PC-3 (cell line): Measurements from ENCODE around the gene CACNA1I. TPM values are rescaled to one million over a fixed set of nuclear protein-coding genes. Genes with fewer than 3 reads are reported as not detected.

Experiments used
- ATAC-seq: fragments of 200-7000 bp; cut with Tn5 transposase; 2 replicates; pipeline ENCODE4 v1.9.1; 2020; ENCODE audit warnings: mild to moderate bottlenecking, moderate library complexity
- BruUV-seq: library from RNA; stranded (reverse); fragments of 400-500 nt; replicated peaks from 2 replicates; lab custom pipeline; 2021; lab: Mats Ljungman, UMichigan
- CTCF ChIA-PET: fragments of 300-600 bp; sonication (Branson Sonifier 250); formaldehyde crosslinking; loops from one replicate; lab custom pipeline; 2022; ENCODE audit warnings: antibody characterized with exemption; lab: Charles Lee
- POLR2A ChIA-PET: fragments of 300-600 bp; sonication (Branson Sonifier 250); formaldehyde crosslinking; loops from one replicate; lab custom pipeline; 2022; ENCODE audit warnings: antibody characterized with exemption; ENCODE audit not compliant: unreplicated experiment; lab: Charles Lee
- DNase-seq: peaks from one replicate; pipeline ENCODE4 v3.0.0-alpha.2; 2015
- H2AFZ ChIP-seq: fragments of 300-600 bp; sonication (generic); 2 replicates; pipeline ENCODE4 v1.6.0; 2016; ENCODE audit warnings: antibody characterized with exemption, low read length
- H3F3A ChIP-seq: fragments of 300-600 bp; sonication (generic); one replicate; pipeline ENCODE4 v1.6.0; 2017; ENCODE audit warnings: antibody characterized with exemption, low read length, control low read depth, mild to moderate bottlenecking; ENCODE audit not compliant: unreplicated experiment
- H3K27ac ChIP-seq: fragments of 300-600 bp; sonication (generic); 2 replicates; pipeline ENCODE4 v1.5.1; 2016; ENCODE audit warnings: mild to moderate bottlenecking, low read length
- H3K27me3 ChIP-seq: fragments of 300-600 bp; sonication (generic); 2 replicates; pipeline ENCODE4 v1.6.1; 2016; ENCODE audit warnings: low read length, mixed read lengths
- H3K36me3 ChIP-seq: fragments of 300-600 bp; sonication (generic); 2 replicates; pipeline ENCODE4 v1.6.1; 2016; ENCODE audit warnings: low read depth, mixed run types, low read length, mixed read lengths
- H3K4me1 ChIP-seq: fragments of 300-600 bp; sonication (generic); 2 replicates; pipeline ENCODE4 v1.5.1; 2016; ENCODE audit warnings: low read length; ENCODE audit not compliant: insufficient read depth
- H3K4me2 ChIP-seq: fragments of 300-600 bp; sonication (generic); 2 replicates; pipeline ENCODE4 v1.6.0; 2016; ENCODE audit warnings: low read length
- H3K4me3 ChIP-seq: fragments of 300-600 bp; sonication (generic); 2 replicates; pipeline ENCODE4 v1.5.1; 2016; ENCODE audit warnings: mild to moderate bottlenecking, low read length, mixed read lengths
- H3K79me2 ChIP-seq: fragments of 300-600 bp; sonication (generic); 2 replicates; pipeline ENCODE4 v1.6.1; 2017; ENCODE audit warnings: low read length, mixed read lengths
- H3K9ac ChIP-seq: fragments of 300-600 bp; sonication (generic); 2 replicates; pipeline ENCODE4 v1.6.0; 2016; ENCODE audit warnings: mild to moderate bottlenecking, low read length
- H3K9me2 ChIP-seq: fragments of 300-600 bp; sonication (generic); replicated peaks from 2 replicates; pipeline ENCODE4 v1.6.1; 2016; ENCODE audit warnings: mixed run types, low read length, mixed read lengths
- H3K9me3 ChIP-seq: fragments of 300-600 bp; sonication (generic); 2 replicates; pipeline ENCODE4 v1.6.1; 2016; ENCODE audit warnings: low read length, mixed read lengths
- H4K20me1 ChIP-seq: fragments of 300-600 bp; sonication (generic); 2 replicates; pipeline ENCODE4 v1.6.1; 2016; ENCODE audit warnings: low read length, mixed read lengths
- EZH2 ChIP-seq: fragments of 300-600 bp; sonication (generic); IDR thresholded peaks from one replicate; pipeline ENCODE4 v1.6.1; 2017; ENCODE audit warnings: antibody characterized with exemption, mild to moderate bottlenecking, low read length; ENCODE audit not compliant: unreplicated experiment
- EZH2phosphoT487 ChIP-seq: fragments of 300-600 bp; sonication (generic); IDR thresholded peaks from 2 replicates; pipeline ENCODE4 v1.6.1; 2018; ENCODE audit warnings: mild to moderate bottlenecking, antibody characterized with exemption, low read length, borderline replicate concordance
- intact Hi-C: fragments of 100-400 bp; cut with micrococcal nuclease; formaldehyde crosslinking; loops from 2 replicates; pipeline ENCODE4 v1.9.0; 2023
- total RNA-seq: library from RNA; depleted of rRNA; stranded (reverse); fragments of >200 nt; gene quantifications from 2 replicates; pipeline ENCODE4 v1.2.3, GENCODE V29; 2014
- TF ChIP-seq, protein P1 (sequence below): fragments of 300-600 bp; sonication (generic); conservative IDR thresholded peaks from 2 replicates; pipeline ENCODE4 v1.5.1; 2017; ENCODE audit warnings: antibody characterized with exemption, low read depth, mild to moderate bottlenecking, low read length

Gene CACNA1I
- total RNA-seq, 1 experiment from 2014 or later = not detected

DNA sequence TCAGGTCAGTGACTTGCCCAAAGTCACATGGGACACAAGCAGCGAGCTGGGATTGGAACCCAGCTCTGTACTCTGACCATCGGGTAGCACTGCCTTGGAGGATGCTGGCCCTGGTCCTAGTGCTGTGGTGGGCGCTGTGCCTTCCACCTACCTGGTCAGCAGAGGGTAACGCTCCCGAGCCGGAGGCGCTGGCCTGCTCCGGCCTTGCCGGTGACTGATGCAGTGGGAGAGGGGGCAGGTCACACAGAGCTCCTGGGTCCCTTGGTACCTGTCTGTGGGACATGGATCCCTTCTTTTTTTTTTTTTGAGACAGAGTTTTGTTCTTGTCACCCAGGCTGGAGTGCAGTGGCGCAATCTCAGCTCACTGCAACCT, 43.0 kb downstream of the CACNA1I start:
- ATAC-seq = no peak
- Histone ChIP-seq H3K27ac (no peak overlapping the region), H3K27me3 (no peaks in the 10 kb centered on the region), H3K36me3 (no peaks in the 10 kb centered on the region), H3F3A (no peaks in the 10 kb centered on the region), H3K9ac (no peak overlapping the region), H3K9me3 (no peaks in the 10 kb centered on the region), H3K4me1 (no peaks in the 10 kb centered on the region), H3K9me2 (no peaks in the 10 kb centered on the region), H3K4me3 (no peak overlapping the region), H3K79me2 (no peaks in the 10 kb centered on the region), H2AFZ (no peak overlapping the region), H3K4me2 (no peak overlapping the region), H4K20me1 (no peaks in the 10 kb centered on the region)
- TF ChIP-seq EZH2phosphoT487 (no peak), EZH2 (no peak)
- TF ChIP-seq, protein P1, sequence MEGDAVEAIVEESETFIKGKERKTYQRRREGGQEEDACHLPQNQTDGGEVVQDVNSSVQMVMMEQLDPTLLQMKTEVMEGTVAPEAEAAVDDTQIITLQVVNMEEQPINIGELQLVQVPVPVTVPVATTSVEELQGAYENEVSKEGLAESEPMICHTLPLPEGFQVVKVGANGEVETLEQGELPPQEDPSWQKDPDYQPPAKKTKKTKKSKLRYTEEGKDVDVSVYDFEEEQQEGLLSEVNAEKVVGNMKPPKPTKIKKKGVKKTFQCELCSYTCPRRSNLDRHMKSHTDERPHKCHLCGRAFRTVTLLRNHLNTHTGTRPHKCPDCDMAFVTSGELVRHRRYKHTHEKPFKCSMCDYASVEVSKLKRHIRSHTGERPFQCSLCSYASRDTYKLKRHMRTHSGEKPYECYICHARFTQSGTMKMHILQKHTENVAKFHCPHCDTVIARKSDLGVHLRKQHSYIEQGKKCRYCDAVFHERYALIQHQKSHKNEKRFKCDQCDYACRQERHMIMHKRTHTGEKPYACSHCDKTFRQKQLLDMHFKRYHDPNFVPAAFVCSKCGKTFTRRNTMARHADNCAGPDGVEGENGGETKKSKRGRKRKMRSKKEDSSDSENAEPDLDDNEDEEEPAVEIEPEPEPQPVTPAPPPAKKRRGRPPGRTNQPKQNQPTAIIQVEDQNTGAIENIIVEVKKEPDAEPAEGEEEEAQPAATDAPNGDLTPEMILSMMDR = no peak
- no peak for DNase-seq
- POLR2A ChIA-PET = no interaction called here
- CTCF ChIA-PET = no interaction called here
- no TSS peak for BruUV-seq
- intact Hi-C loops = no loop called here

DNA sequence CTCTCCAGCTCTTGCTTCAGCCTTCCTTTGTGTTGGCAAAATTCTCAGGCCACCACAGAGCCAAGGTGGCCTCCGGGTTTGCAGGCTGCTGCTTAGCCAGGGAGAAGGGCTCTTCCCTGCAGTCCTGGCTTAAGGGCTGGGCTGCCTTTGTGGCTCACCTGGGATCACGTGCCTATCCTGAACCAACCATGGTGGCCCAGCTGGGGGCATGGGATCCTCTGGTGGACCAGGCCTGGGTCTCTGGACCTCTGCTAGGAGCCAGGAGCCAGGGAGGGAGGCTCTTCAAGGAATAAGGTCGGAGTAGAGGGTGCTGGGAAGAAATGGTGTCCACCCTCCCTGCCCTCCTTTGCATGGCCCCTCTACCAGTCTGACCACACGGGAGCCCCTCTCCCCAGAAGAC, 43.9 kb downstream of the CACNA1I start:
- H2AFZ ChIP-seq = no peak overlapping the region

DNA sequence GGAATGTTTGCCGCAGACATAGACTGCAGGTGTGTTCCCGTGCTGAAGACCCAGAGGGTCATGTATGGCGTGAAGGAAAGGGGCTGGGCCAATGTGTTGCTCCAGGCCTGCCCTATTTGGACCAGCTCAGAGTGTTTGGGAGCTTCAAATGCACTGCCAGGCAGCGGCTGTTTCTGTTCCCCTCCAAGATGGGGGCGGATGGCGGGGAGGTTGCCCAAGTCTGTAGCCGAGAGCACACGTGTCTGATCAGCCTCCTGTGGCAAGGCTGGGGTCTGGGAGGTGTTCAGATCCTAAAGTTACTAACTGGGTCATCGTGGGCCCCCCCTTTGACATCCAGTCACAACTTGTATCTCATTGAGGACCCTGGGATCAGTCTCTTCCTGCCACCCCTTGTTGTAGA, 45.5 kb downstream of the CACNA1I start:
- ChIA-PET POLR2A (no interaction called here), CTCF (no interaction called here)
- H3K9ac ChIP-seq = no peak overlapping the region
- H3K27me3 ChIP-seq = no peaks in the 10 kb centered on the region
- no peaks in the 10 kb centered on the region for H3K9me3 ChIP-seq
- no peaks in the 10 kb centered on the region for H3K79me2 ChIP-seq
- H3K4me2 ChIP-seq = no peak overlapping the region
- DNase-seq (no peak), ATAC-seq (no peak)
- no peaks in the 10 kb centered on the region for H3K4me1 ChIP-seq
- no TSS peak for BruUV-seq
- H2AFZ ChIP-seq = no peak overlapping the region
- H3K27ac ChIP-seq = no peak overlapping the region
- intact Hi-C loops = no loop called here
- no peaks in the 10 kb centered on the region for H3K9me2 ChIP-seq
- no peaks in the 10 kb centered on the region for H3K36me3 ChIP-seq
- no peak for TF ChIP-seq EZH2phosphoT487
- TF ChIP-seq, protein P1 = no peak
- no peak overlapping the region for H3K4me3 ChIP-seq
- no peaks in the 10 kb centered on the region for H3F3A ChIP-seq
- no peaks in the 10 kb centered on the region for H4K20me1 ChIP-seq

More for the DNA sequence above, 43.9 kb downstream of the CACNA1I start:
- intact Hi-C loops = no loop called here
- no peak for DNase-seq
- Histone ChIP-seq H3K79me2 (no peaks in the 10 kb centered on the region), H3K4me1 (no peaks in the 10 kb centered on the region), H3K4me3 (no peak overlapping the region), H4K20me1 (no peaks in the 10 kb centered on the region), H3F3A (no peaks in the 10 kb centered on the region), H3K9me2 (no peaks in the 10 kb centered on the region), H3K9me3 (no peaks in the 10 kb centered on the region), H3K4me2 (no peak overlapping the region), H3K27me3 (no peaks in the 10 kb centered on the region), H3K27ac (no peak overlapping the region), H3K36me3 (no peaks in the 10 kb centered on the region), H3K9ac (no peak overlapping the region)
- TF ChIP-seq, protein P1 = no peak
- TF ChIP-seq EZH2 (no peak), EZH2phosphoT487 (no peak)
- BruUV-seq = no TSS peak
- ChIA-PET CTCF (no interaction called here), POLR2A (no interaction called here)
- no peak for ATAC-seq
